Prostate gland (tissue), 2 donors: ENCODE data around the gene PPM1L. TPM values are rescaled to one million over a fixed set of nuclear protein-coding genes. Genes with fewer than 3 reads are reported as not detected.

Experiments used
- DNase-seq: peaks from one replicate; pipeline ENCODE4 v3.0.0-alpha.2; 2019; ENCODE audit warnings: low spot score
- H3K27ac ChIP-seq, 2 donors: fragments of 200-600 bp; sonication (generic); 2 replicates each; pipeline ENCODE4 v1.5.1; 2017 to 2019
- H3K27me3 ChIP-seq: fragments of 200-600 bp; sonication (generic); replicated peaks from 2 replicates; pipeline ENCODE4 v1.5.1; 2019; ENCODE audit not compliant: insufficient read depth
- H3K36me3 ChIP-seq, 2 donors: fragments of 200-600 bp; sonication (generic); 1 replicate in 1 of 2; 2 replicates in 1 of 2; pipeline versions ENCODE4 v1.5.1 to v1.8.1; 2017 to 2019
- H3K4me1 ChIP-seq: fragments of 200-600 bp; sonication (generic); replicated peaks from 2 replicates; pipeline ENCODE4 v1.5.1; 2019
- H3K4me3 ChIP-seq, 2 donors: fragments of 200-600 bp; sonication (generic); 2 replicates each; pipeline ENCODE4 v1.5.1; 2017 to 2019
- H3K9me3 ChIP-seq: fragments of 200-600 bp; sonication (generic); 2 replicates; pipeline ENCODE4 v1.5.1; 2017
- POLR2A ChIP-seq: fragments of 450-650 bp; IDR thresholded peaks from one replicate; pipeline ENCODE4 v1.6.1; 2016; ENCODE audit warnings: antibody characterized with exemption, mild to moderate bottlenecking
- POLR2AphosphoS5 ChIP-seq: sonication (generic); formaldehyde crosslinking; IDR thresholded peaks from one replicate; pipeline ENCODE4 v1.6.1; 2017; ENCODE audit warnings: antibody characterized with exemption
- WGBS: methylation state at CpG from one replicate; pipeline ENCODE4 v1.1.5; 2018; 5-methylcytosine and 5-hydroxymethylcytosine counted together
- intact Hi-C: fragments of 100-400 bp; cut with DNase I; formaldehyde crosslinking; loops from one replicate; pipeline ENCODE4 v1.14.2; 2022
- total RNA-seq, 2 donors: library from RNA; depleted of rRNA; stranded (reverse); fragments of >200 nt; gene quantifications; one replicate each; pipeline ENCODE4 v1.1.0, GENCODE V29; 2016
- TF ChIP-seq, protein P1 (sequence below), 4 experiments: fragments of 200-600 bp in 2 of 4; fragments of 450-650 bp in 2 of 4; sonication (generic) in 2 of 4; IDR thresholded peaks; 1 replicate in 3 of 4; 2 replicates in 1 of 4; pipeline ENCODE4 v1.5.1; 2016 to 2019; ENCODE audit warnings: antibody characterized with exemption in 4 of 4, mild to moderate bottlenecking in 2 of 4, moderate library complexity in 2 of 4

The PPM1L gene
- total RNA-seq, 2 donors from 2014 or later, result 23.6 to 27.0 TPM

DNA sequence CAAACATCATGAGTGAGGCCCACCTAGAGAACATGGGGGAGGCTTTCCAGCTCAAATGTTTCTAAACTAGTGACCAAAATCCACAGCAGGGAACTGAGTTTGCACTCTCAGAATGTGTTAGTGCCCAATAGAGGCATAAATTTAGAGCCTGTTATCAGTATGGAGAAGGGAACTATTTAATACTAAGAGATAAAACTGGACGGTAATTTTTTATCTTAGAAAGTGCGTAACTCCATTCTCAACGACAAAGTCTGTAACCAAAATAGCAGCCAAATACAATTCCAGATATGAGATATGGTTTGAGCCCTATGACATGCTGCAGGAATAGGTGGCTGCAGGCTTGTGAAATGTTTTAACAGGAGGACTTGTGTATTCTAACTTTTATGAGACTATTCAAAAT, 345.6 kb downstream of the PPM1L start:
- Histone ChIP-seq H3K36me3 (no peaks in the 10 kb centered on the region), H3K4me1 (no peaks in the 10 kb centered on the region), H3K27ac (no peak overlapping the region), H3K27me3 (no peaks in the 10 kb centered on the region), H3K4me3 (no peak overlapping the region), H3K9me3 (no peaks in the 10 kb centered on the region)
- WGBS, result 57% methylated on average over 3 of the region's 3 CpGs
- no peak for DNase-seq
- intact Hi-C loops, result no loop called here
- TF ChIP-seq, protein P1, sequence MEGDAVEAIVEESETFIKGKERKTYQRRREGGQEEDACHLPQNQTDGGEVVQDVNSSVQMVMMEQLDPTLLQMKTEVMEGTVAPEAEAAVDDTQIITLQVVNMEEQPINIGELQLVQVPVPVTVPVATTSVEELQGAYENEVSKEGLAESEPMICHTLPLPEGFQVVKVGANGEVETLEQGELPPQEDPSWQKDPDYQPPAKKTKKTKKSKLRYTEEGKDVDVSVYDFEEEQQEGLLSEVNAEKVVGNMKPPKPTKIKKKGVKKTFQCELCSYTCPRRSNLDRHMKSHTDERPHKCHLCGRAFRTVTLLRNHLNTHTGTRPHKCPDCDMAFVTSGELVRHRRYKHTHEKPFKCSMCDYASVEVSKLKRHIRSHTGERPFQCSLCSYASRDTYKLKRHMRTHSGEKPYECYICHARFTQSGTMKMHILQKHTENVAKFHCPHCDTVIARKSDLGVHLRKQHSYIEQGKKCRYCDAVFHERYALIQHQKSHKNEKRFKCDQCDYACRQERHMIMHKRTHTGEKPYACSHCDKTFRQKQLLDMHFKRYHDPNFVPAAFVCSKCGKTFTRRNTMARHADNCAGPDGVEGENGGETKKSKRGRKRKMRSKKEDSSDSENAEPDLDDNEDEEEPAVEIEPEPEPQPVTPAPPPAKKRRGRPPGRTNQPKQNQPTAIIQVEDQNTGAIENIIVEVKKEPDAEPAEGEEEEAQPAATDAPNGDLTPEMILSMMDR (IDR thresholded peaks at IDR 0.05), result no peak
- peak; percentile 27 for TF ChIP-seq POLR2AphosphoS5

DNA sequence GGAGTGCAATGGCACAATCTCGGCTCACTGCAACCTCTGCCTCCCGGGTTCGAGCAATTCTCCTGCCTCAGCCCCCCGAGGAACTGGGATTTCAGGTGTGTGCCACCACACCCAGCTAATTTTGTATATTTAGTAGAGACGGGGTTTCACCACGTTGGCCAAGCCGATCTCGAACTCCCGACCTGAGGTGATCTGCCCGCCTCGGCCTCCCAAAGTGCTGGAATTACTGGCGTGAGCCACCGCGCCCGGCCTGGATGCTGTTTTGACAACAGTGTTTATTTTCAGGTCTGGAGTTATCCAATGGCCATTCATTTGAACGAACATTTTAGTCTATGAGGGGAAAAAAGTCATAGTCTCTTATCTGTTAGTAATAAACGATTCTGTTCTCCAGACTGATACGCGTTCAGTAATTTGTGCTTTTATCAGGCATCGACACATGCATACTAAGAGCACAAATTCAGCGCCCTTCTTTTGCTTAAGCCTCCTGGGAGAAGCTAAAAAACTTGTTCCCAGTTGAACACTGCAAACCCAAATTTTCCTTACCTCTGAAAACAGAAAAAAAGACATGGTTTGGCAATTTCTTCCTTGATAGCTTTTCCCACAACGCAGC, 347.9 kb downstream of the PPM1L start:
- peak overlapping the region in 1 of 2 donors; percentile 74 for H3K27ac ChIP-seq
- H3K36me3 ChIP-seq, result no peaks in the 10 kb centered on the region
- TF ChIP-seq POLR2AphosphoS5 (no peak), POLR2A (no peak)
- TF ChIP-seq, protein P1 (IDR thresholded peaks at IDR 0.05), result no peak
- H3K4me3 ChIP-seq, result peak overlapping the region; percentile 44 to 52
- H3K27me3 ChIP-seq, result no peaks in the 10 kb centered on the region
- no peaks in the 10 kb centered on the region for H3K9me3 ChIP-seq
- DNase-seq, result no peak
- 89% methylated on average over 22 of the region's 22 CpGs for WGBS
- H3K4me1 ChIP-seq, result no peaks in the 10 kb centered on the region
- intact Hi-C loops, result no loop called here

DNA sequence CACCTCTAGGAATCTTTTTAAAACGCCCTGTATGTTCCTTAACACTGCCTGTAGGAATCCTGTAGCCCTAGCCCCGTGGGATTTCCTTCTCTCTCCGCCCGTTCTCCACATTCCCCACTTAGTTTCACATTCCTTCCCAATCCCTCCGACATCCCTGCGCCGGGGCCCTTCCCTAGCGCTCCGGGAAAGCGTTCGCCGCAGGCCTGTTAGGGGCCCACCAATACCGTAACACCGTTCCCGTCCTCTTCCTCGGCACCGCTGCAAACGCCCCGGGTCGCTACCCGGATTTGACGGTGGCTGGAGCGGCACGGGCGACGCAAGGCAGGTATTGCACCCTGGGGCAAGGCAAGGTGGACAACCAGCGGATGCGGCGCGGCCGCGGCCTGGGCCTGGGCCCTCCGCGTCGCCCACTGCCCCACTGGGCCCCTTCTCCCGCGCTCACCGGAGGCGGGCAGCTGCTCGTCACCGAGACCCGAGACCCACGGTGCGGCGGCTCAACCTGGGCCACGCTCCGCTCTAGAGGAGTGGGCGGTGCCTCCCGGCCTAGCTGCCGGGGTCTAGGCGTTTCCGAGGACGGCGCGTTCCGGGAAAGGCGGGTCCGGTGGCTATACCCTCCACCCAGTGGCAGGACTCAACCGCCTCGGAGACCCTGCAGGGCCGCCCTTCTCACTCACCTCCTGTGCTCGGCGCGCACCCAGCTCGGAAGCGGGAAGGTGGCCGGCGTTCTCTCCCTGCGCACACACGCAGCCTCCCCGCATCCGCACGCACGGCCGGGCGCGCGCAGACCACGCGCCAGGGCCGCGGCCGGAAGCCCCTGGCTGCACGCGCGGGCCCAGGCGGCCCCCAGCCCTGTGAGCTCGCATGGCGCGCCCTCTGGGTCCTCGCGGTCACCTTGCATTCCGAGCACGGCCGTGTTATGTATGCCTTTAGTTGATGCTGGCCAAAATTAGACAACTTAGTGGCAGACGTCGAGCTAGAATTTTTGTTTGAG, 348.8 kb downstream of the PPM1L start, which contains the start of gene B3GALNT1:
TSS of gene B3GALNT1 (minus strand) at position 789 of the 991 bp plus-strand sequence. CDS start 18,595 bp downstream, outside the sequence.
- H3K36me3 ChIP-seq, result no peaks in the 10 kb centered on the region
- peak within 1 kb of the TSS; percentile 73 to 74 for H3K27ac ChIP-seq
- DNase-seq, result peak; percentile 14
- TF ChIP-seq POLR2A (no peak), POLR2AphosphoS5 (peak; percentile 29)
- TF ChIP-seq, protein P1 (IDR thresholded peaks at IDR 0.05), result no peak
- intact Hi-C loops, result no loop called here
- under 1% methylated on average over 87 of the region's 97 CpGs for WGBS
- H3K9me3 ChIP-seq, result no peaks in the 10 kb centered on the region
- peak within 1 kb of the TSS; percentile 44 to 52 for H3K4me3 ChIP-seq
- no peaks in the 10 kb centered on the region for H3K27me3 ChIP-seq
- H3K4me1 ChIP-seq, result no peaks in the 10 kb centered on the region

DNA sequence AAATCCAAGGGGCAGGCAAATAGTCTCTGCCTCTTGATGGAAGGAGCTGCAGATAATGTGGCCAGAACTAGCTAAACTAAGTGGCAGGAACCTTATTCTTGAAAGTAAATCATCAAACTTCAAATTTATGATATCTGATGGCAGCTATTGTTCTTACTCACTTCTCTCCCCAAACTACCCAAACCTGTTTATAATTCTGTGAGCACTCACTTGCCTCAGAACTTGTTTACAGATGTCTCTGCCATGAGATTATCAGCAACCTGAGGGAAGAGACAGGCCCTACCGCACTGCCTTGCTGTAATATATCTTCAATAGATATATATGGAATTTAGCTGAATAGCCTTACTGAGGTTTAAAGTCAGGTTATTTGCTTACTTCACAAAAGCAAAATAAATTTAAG, 351.3 kb downstream of the PPM1L start:
- H3K4me1 ChIP-seq, result no peaks in the 10 kb centered on the region
- H3K9me3 ChIP-seq, result no peaks in the 10 kb centered on the region
- no peaks in the 10 kb centered on the region for H3K27me3 ChIP-seq
- WGBS, result 59% methylated on average over 1 of the region's 1 CpG
- no peak overlapping the region for H3K27ac ChIP-seq
- no peak for DNase-seq
- intact Hi-C loops, result no loop called here
- H3K36me3 ChIP-seq, result no peaks in the 10 kb centered on the region
- no peak overlapping the region for H3K4me3 ChIP-seq
- TF ChIP-seq, protein P1 (IDR thresholded peaks at IDR 0.05), result no peak
- no peak for TF ChIP-seq POLR2AphosphoS5
- no peak for TF ChIP-seq POLR2A
